ENCODE results near the gene TRAPPC2.

The TRAPPC2 gene

DNA sequence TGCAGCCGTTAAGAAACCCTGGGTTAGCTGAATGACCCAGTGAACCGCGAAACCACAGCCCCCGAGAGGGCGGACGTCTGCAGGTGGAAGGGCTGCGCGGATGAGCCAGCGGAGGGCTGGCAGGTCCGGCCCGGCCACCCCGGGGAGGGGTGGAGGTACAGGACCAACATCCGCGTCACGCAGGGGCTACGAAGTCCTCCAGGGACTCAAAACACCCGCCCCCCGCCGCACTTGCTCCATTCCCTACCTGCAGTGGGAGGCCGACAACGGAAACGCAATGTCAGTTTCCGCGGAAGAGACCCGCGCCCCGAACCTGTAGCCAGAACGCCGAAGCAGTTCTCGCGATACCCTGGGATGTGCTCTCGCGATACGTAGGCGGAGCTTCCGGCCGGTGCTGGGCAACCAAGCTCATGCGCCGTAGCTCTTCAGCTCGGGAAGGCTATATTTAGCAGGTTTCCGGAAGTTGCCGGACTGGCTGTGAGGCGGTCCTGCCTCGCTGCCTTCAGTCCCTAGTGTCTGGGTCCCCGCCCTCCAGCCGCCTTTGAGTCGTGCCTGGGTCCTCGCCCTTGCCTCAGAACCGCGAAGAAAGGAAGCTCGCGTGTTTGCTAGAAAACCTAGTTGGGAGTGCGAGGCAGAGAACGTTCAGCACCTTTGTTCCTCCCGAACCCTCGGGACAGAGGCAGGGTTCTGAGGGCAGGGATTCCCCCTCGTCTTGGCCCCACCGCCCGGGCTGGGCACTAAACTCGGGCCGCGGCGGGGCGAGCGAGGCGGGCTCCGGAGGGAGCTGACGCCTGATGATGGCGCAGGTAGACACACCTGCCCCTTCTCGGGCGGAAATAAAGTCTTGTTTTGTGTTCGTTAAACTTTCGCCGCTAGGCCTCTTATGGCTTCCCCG is at the start of gene TRAPPC2, which contains the start of gene OFD1:
TRAPPC2 (minus strand) TSS at position 343 of the 895 bp plus-strand sequence. CDS start 14,657 bp downstream, outside the sequence.
OFD1 (plus strand) TSS at position 471 of the 895 bp plus-strand sequence; CDS start at position 795, 324 bp downstream.
- DNase-seq (ENCODE audit: low spot score) = peak; percentile 95

DNA sequence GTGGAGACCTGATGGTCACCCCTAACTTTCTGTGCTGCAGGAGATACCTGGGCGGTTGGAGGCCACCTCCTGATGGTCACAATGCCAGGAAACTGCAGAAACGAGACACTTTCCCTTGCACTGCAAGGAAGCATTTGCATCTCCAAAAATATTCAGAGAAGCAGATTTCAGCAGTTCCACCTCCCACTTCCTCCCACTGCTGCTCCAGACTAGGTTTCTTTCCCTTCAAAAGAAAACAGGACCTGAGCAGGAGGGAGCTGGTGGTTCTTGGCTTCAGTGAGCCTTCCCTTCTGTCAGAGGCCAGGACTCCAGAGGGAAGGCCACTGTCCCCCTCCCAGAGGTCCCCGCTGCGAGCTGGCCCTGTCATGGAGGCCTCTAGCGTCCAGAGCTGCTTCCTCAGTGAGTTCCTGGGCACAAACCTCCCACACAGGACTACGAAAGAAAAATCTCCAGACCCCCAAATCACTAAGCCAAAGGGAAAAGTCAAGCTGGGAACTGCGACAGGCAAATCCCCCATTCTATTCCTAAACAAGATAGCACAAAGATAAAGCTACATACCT is 46.5 kb upstream of the TRAPPC2 start:
- DNase-seq (ENCODE audit: low spot score) = no peak

- DNase-seq (ENCODE audit: low spot score) = peak; percentile 40
These were observed 44.5 kb upstream of the TRAPPC2 start for GRCh38 chrX:13778916-13779315.

GRCh38 chrX:13776387-13776786 is 42.0 kb upstream of the TRAPPC2 start:
- no peak for DNase-seq (ENCODE audit: low spot score)

- DNase-seq (ENCODE audit: low spot score) = no peak
These were observed 41.4 kb upstream of the TRAPPC2 start for GRCh38 chrX:13775837-13776236.

DNA sequence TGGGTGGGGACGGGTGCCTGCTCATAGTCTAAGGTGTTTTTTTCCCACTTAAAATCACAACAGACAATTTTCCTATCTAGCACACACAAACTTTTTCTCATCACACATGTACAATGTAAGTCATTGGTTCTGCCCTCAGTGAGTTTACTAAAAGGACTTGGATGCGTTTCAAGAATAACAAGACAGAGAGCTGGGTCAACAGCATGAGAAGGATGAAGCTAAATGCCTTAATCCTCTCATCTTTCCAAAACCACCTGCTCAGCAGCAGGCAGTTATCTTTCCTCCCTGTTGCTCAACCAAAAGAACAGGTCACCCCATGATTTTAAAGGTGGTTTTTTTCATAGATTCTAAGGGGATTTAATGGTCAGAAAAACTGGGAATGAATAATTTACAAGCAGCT is 40.3 kb upstream of the TRAPPC2 start:
- DNase-seq (ENCODE audit: low spot score) = no peak

- no peak for DNase-seq (ENCODE audit: low spot score)
These were observed 35.7 kb upstream of the TRAPPC2 start for GRCh38 chrX:13770013-13770535.

DNA sequence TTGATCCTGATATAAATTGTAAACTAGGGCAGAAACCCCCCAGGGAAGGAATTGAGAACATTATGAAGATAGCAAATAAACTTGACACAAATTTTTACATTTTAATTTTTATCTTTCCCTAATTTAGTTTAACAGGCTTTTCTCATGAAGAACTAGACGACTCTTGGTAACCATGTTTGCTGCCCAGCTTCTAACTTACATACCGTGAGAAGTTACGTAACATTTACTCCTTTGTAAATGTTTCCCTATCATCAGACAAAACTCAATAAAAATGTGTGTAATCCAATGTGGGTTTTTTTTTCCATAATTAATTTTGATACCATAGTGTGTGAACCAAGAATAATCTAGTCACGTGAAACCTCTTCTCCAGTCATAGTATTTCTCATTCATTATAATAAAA is 34.5 kb upstream of the TRAPPC2 start:
- no peak for DNase-seq (ENCODE audit: low spot score)

DNA sequence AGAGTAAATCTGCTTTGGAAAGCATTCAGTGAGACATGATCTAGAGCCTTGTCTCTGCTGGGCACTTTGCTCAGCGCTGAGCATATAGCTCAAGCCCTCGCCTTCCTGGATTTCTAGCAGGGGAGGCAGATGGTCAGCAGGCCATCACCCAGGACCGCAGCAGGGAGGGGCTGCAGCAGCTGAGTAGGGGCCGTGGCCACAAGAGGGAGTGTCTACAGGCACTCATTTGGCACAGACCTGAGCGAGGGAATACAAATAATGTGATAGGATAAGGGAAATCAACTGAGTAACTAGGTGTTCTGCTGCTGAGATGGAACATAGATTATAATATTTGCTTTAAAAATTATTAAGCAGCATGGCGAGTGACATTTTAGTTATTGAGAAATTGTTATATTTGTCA is 30.3 kb upstream of the TRAPPC2 start:
- DNase-seq (ENCODE audit: low spot score) = no peak

GRCh38 chrX:13764281-13764680 is 29.9 kb upstream of the TRAPPC2 start:
- no peak for DNase-seq (ENCODE audit: low spot score)

DNA sequence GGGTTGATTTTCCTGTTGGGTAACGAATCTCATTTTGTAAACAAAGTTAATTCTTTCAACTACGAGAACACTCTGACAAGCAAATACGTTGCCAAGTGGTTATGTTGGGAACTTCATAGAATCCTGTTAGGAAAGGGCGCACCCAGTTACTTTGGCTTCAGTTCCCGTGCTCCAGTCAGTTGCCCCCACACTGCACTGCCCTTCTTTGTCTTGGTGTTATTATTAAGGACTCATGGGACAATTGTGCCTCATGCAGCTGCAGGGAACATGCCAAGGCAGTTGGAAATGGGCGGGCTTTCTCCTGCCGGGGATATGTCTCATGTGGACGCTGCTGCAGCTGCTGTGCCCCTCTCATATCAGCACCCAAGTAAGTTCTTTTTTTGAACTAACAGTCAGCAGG is 29.1 kb upstream of the TRAPPC2 start:
- DNase-seq (ENCODE audit: low spot score) = no peak

GRCh38 chrX:13761606-13762414 is 27.4 kb upstream of the TRAPPC2 start:
- DNase-seq (ENCODE audit: low spot score) = no peak

DNA sequence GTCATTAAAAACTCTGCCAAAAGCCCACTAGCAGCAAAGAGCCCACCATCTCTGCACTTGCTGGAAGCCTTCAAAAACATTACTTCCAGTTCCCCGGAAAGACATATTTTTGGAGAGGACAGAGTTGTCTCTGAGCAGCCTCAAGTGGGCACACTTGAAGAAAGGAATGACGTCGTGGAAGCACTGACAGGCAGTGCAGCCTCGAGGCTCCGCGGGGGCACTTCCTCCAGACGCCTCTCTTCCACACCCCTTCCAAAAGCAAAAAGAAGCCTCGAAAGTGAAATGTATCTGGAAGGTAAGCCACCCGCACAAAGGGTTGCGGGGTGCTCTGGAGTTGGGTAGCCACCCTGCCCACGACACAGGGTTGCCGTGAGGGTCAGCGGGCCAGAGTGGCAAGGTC is 26.0 kb upstream of the TRAPPC2 start:
- DNase-seq (ENCODE audit: low spot score) = no peak

DNA sequence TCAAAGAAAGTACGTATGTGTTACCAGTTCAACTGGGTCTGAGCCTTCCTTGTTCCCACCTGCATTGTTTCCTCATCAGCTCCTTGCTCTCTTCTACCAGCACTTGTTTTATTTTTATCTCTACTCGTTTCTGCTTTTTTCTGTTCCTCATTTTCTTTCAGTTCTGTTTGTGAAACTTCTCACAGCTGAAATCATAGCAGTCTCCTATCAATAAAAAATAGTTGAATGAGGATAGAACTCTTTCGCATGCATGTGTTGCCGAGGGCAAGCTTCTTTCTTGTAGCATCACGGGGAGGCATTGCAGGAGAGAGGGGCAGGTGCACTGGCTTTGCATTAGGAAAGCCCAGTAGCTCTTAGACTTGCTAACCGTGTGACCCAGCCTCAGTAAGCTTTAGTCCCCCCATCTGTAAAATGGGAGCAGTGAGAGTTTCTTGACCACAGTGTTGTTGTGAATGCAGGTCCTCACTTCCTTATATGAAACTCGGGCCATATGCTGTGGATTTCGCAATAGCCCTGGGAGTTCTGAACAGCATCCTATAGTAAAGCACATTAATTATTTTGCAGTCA is 24.8 kb upstream of the TRAPPC2 start:
- DNase-seq (ENCODE audit: low spot score) = no peak

DNA sequence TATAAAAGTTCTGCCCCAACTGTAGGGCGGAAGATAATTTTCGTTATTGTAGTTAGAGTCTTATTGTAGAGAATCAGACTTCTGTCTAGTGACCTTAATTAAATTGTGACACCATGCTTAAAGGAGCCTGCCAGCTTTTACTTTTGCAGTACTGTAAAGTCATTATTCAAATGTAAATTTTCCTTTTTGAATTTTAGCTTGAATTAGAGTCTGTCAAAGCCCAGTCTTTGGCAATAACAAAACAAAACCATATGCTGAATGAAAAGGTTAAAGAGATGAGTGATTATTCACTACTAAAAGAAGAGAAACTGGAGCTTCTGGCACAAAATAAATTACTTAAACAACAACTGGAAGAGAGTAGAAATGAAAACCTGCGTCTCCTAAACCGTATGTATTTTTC is 22.0 kb upstream of the TRAPPC2 start:
- DNase-seq (ENCODE audit: low spot score) = no peak

DNA sequence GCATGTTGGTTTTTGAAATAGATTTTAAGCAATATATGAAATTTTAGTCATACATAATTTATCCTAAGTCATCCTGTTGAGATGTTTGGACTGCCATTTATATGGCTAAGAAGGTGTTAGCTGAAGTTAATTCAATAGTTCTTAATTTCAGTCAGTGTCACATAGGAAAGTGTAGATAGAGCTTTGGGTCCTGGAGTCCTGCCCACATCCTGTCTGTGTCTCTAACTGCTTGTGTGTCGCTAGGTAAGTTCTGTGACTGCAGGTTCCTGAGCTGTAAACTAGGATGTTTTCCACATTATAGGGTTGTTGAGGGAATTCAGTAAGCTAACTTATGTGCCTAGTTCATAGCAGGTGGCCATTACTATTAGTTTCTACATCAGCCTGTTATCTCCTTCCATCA is 20.8 kb upstream of the TRAPPC2 start:
- no peak for DNase-seq (ENCODE audit: low spot score)

GRCh38 chrX:13754765-13755164 is 20.3 kb upstream of the TRAPPC2 start:
- no peak for DNase-seq (ENCODE audit: low spot score)

GRCh38 chrX:13752646-13753045 is 18.2 kb upstream of the TRAPPC2 start:
- DNase-seq (ENCODE audit: low spot score) = no peak

DNA sequence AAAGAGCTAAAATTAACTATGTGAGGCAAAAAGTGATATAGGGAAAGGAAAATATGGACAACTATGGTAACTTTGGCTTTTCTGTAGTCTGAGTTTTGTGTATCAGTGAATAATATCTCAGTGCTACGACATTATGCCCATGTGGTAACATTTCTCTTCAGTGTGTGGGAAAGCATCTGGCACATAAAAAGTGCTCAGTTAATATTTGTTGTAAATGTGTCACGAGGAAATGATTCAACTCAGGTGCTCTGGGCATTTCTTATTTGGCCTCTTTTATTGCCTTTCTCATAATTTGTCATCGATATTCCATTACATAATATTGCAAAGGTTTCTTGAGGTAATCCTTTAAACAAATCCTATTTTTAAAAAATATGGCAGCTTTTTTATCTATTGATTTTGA is 17.7 kb upstream of the TRAPPC2 start:
- no peak for DNase-seq (ENCODE audit: low spot score)

GRCh38 chrX:13750812-13751211 is 16.4 kb upstream of the TRAPPC2 start:
- no peak for DNase-seq (ENCODE audit: low spot score)

- peak; percentile 11 for DNase-seq (ENCODE audit: low spot score)
These were observed 15.8 kb upstream of the TRAPPC2 start for GRCh38 chrX:13750204-13750603.

DNA sequence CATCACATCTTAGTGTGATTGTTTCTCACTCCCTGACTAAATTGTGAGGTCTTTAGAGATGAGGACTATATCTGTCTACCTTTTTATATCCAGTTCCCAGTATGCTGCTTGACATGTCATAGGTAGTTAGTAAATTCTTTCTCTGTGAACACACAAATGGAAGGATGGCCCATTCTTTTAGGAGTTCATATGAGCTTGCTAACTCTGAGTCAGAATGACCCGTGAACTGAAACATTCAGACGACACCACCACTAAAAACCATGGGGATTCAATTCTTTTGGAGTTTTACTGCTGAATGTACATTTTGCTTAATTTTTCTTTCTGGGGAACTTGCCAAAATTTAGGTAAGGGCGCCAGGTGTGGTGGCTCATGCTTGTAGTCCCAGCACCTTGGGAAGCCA is 14.1 kb upstream of the TRAPPC2 start:
- DNase-seq (ENCODE audit: low spot score) = no peak

Data from AG20443 (cell line).